Natural killer cell treated with Interleukin-12 subunit alpha and Interleukin-12 subunit beta and Interleukin-15 and Interleukin-18, amount 100 ng/mL, for 72 hours (primary cell): ENCODE data around the gene ALG14. TPM values are rescaled to one million over a fixed set of nuclear protein-coding genes. Genes with fewer than 3 reads are reported as not detected.
"Not testable (repeated sequence)": the region's sequence is repeated elsewhere in the genome, so short reads cannot be mapped to it uniquely, and the experiment has no call there.

Experiments used
- ATAC-seq, 2 donors: fragments of 150-1000 bp; cut with Tn5 transposase in 1 of 2; sonication (Bioruptor Pico), chemical (Tn5 transposase) in 1 of 2; 2 replicates each; pipeline ENCODE4 v1.10.0; 2021
- DNase-seq: peaks from one replicate; pipeline ENCODE4 v3.0.0; 2022; ENCODE audit warnings: low spot score
- H3K27ac Mint-ChIP-seq, 2 donors: 1 replicate in 1 of 2; 2 replicates in 1 of 2; pipeline ENCODE4 v1.8.0; 2022; ENCODE audit warnings: mixed read lengths in 2 of 2, mild to moderate bottlenecking in 1 of 2, moderate library complexity in 1 of 2
- H3K27me3 Mint-ChIP-seq, 2 donors: 1 replicate in 1 of 2; 2 replicates in 1 of 2; pipeline ENCODE4 v1.8.0; 2022; ENCODE audit warnings: mixed read lengths in 2 of 2
- H3K36me3 Mint-ChIP-seq: one replicate; pipeline ENCODE4 v1.8.0; 2022; ENCODE audit warnings: mixed read lengths
- H3K4me1 Mint-ChIP-seq, 2 donors: 1 replicate in 1 of 2; 2 replicates in 1 of 2; pipeline ENCODE4 v1.8.0; 2022; ENCODE audit warnings: low read depth in 2 of 2, mixed read lengths in 2 of 2, mild to moderate bottlenecking in 1 of 2
- H3K4me3 Mint-ChIP-seq: one replicate; pipeline ENCODE4 v1.8.0; 2022; ENCODE audit warnings: mixed read lengths
- H3K9me3 Mint-ChIP-seq: 2 replicates; pipeline ENCODE4 v1.8.0; 2022; ENCODE audit warnings: mixed read lengths
- total RNA-seq, 2 donors: library from RNA; stranded (reverse); gene quantifications; one replicate each; pipeline ENCODE4 v1.2.3, GENCODE V29; 2022

ALG14 gene
- total RNA-seq, 2 donors from 2014 or later, result 3.9 to 5.2 TPM

DNA sequence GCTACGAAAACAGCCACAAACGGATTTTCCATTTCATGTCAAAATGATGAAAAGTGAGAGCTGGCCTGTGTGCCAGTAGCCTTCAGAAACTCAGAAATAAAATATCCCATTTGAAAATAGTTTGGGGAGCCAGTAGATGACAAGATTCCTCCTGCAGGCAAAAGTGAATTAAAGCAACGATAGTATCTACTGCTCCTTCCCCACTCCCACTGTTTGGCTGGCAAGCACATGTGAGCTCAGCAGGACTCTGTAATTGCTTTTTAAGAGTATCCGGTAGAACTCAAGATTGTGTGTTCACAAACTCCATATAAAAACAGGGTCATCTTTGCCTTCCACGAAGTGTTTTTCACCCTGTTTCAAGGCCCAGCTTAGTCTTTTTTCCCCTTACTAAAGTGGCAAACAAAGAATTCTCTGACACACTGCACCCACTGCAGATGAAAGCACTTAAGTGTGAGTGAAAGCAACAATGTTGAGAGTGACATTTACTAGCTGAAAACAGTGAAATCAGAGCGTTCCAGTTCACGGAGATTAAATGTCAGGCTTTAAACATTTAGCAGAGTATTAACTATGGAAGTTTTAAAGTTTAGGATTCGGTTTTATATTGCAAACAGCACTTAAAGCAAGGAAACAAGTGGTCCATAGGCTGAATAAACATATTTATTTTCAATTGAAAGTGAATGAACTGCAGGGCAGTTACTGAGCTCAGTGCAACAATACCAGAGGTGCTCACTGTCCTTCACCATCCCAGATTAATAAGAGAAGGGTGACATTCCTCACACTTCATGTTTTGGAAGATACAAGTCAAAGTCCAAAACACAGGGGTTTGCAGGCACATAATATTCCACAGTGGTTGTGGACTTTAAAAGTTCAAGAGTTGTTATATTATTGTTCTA is 70.0 kb downstream of the ALG14 start:
- DNase-seq (no peak), ATAC-seq (no peak)
- peaks cover 0 to 3% of the 10 kb centered on the region in 2 donors for H3K27me3 Mint-ChIP-seq

DNA sequence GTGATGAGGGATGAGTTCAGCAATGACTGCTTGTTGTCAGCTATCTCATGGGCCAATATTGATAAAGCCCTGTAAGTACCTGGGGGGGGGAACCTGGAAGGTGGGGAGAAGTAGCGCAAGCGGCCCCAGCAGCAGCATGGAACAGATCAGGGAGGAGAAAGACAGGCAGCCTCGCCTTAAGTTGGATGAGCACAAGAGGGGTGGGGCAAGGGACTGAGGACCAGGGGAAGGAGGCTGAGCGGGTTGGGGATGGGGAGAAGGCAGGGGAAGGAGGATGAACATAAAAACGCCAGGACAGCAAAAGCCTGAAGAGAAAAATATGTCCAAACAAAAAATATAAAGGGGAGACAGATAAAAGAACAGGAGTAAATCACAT is 70.6 kb downstream of the ALG14 start:
- no peak for DNase-seq
- H3K27ac Mint-ChIP-seq, result no peak overlapping the region
- H3K9me3 Mint-ChIP-seq, result no peaks in the 10 kb centered on the region
- H3K4me1 Mint-ChIP-seq, result no peaks in the 10 kb centered on the region
- peaks cover 0 to 3% of the 10 kb centered on the region in 2 donors for H3K27me3 Mint-ChIP-seq
- no peak overlapping the region for H3K4me3 Mint-ChIP-seq
- H3K36me3 Mint-ChIP-seq, result no peaks in the 10 kb centered on the region
- ATAC-seq, result no peak

More for the DNA sequence above, 70.0 kb downstream of the ALG14 start:
- Mint-ChIP-seq H3K4me3 (no peak overlapping the region), H3K4me1 (no peaks in the 10 kb centered on the region), H3K27ac (no peak overlapping the region), H3K9me3 (no peaks in the 10 kb centered on the region), H3K36me3 (no peaks in the 10 kb centered on the region)

GRCh38 chr1:94999456-95000131 is 73.2 kb downstream of the ALG14 start:
- Mint-ChIP-seq H3K4me1 (no peaks in the 10 kb centered on the region), H3K36me3 (no peaks in the 10 kb centered on the region), H3K4me3 (no peak overlapping the region), H3K27me3 (peaks cover 0 to 3% of the 10 kb centered on the region in 2 donors), H3K27ac (no peak overlapping the region), H3K9me3 (no peaks in the 10 kb centered on the region)
- ATAC-seq (no peak), DNase-seq (no peak)

DNA sequence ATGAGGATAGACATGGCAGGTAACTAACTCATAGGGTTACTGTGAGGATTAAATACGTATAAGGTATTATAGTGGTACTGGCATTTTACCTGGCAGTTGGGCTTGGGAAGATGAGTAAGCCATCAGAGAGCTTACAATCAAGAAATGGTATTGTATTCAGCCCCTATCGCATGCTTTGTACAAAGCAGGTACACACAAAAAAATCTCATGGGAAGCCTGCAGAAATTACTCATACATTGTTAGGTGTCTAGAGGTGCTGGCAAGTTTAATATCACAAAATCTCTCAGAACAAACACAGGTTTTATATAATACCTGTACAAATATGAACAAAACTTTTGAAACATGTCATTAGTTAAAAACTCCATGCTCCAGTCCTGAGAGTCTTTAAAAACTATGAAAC is 74.0 kb downstream of the ALG14 start:
- Mint-ChIP-seq H3K36me3 (no peaks in the 10 kb centered on the region), H3K27ac (no peak overlapping the region), H3K27me3 (peaks cover 0 to 3% of the 10 kb centered on the region in 2 donors), H3K9me3 (no peaks in the 10 kb centered on the region), H3K4me1 (no peaks in the 10 kb centered on the region), H3K4me3 (no peak overlapping the region)
- DNase-seq, result no peak
- ATAC-seq, result no peak

DNA sequence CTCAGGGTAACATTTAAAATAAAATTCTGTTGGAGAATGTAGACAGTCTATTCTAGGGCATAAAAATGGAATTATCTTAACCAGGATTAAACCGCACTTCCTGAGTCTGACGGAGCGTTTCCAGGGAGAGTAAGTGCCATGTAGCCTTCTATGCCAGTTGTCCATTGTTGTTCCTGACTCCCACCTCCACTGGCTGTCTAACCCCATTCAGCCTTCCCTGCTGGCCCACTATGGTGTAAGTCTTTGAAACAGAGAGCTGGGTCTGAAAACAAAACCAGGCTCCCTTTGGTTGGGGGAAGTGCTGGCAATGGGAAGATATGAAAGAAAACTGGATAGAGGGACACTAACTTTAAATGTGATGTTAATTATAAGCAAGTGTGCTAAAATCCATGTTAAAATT is 74.6 kb downstream of the ALG14 start:
- peak overlapping the region in 1 of 2 donors; percentile 20 for H3K27ac Mint-ChIP-seq
- no peaks in the 10 kb centered on the region for H3K36me3 Mint-ChIP-seq
- DNase-seq (no peak), ATAC-seq (no peak)
- H3K4me3 Mint-ChIP-seq, result no peak overlapping the region
- no peaks in the 10 kb centered on the region for H3K9me3 Mint-ChIP-seq
- no peaks in the 10 kb centered on the region for H3K4me1 Mint-ChIP-seq
- H3K27me3 Mint-ChIP-seq, result peaks cover 0 to 3% of the 10 kb centered on the region in 2 donors

DNA sequence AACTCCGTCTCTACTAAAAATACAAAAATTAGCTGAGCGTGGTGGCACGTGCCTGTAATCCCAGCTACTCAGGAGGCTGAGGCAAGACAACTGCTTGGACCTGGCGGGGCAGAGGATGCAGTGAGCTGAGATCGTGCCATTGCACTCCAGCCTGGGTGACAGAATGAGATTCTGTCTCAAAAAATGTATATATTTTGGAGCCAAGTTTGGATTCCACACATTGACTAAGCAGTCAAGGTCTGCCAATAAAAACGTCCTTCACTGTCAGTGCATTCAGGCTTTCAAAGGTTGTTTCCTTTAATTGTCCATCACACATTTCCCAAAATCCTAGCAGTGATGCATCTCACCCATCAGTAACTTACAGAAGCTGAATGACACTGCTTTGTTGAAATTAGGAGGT is 77.2 kb downstream of the ALG14 start:
- not testable (repeated sequence) for H3K4me1 Mint-ChIP-seq, ATAC-seq

GRCh38 chr1:94994805-94995204 is 77.9 kb downstream of the ALG14 start:
- no peaks in the 10 kb centered on the region for H3K9me3 Mint-ChIP-seq
- no peak for DNase-seq
- peaks cover 0 to under 1% of the 10 kb centered on the region in 2 donors for H3K27me3 Mint-ChIP-seq
- H3K36me3 Mint-ChIP-seq, result no peaks in the 10 kb centered on the region
- no peaks in the 10 kb centered on the region for H3K4me1 Mint-ChIP-seq
- no peak for ATAC-seq
- H3K27ac Mint-ChIP-seq, result no peak overlapping the region
- no peak overlapping the region for H3K4me3 Mint-ChIP-seq

More for the DNA sequence above, 77.2 kb downstream of the ALG14 start:
- not testable (repeated sequence) for H3K27ac Mint-ChIP-seq, H3K4me3 Mint-ChIP-seq, H3K36me3 Mint-ChIP-seq, DNase-seq, H3K9me3 Mint-ChIP-seq, H3K27me3 Mint-ChIP-seq

DNA sequence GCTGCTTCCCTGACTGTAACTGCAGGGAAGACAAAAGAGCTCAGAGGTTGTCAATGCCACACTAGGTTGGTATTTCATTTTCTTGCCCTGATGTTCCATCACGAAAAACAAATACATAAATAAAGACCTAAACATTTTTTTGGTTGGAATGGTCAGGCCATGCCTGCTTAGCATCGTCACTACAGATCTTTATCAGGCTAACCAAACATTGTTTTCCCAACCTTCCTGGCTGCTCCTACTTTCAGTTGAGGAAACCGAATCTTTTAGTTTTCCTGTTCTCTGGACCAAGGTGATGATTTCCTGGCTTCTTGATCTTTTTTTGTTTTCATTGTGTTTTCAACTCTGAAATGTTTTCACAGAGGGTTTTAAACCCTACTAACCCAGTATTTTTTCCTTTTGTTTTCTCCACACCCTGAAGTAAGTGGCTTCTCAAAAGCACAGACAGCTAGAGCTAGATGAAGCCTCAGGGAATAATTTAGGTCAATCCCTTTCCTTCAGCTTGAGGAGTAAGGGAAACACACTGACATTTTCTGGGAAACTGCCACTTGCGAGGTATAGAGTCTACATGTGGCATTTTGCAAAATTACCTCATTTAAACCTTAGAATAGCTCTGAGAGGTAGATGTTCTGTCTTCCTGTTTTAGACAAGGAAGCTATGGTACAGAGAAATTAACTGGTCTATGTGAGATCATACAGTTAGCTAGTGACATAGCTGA is 78.7 kb downstream of the ALG14 start:
- Mint-ChIP-seq H3K9me3 (no peaks in the 10 kb centered on the region), H3K4me1 (no peaks in the 10 kb centered on the region), H3K27me3 (no peaks in the 10 kb centered on the region), H3K4me3 (no peak overlapping the region), H3K27ac (no peak overlapping the region), H3K36me3 (no peaks in the 10 kb centered on the region)
- ATAC-seq, result no peak
- DNase-seq, result no peak

DNA sequence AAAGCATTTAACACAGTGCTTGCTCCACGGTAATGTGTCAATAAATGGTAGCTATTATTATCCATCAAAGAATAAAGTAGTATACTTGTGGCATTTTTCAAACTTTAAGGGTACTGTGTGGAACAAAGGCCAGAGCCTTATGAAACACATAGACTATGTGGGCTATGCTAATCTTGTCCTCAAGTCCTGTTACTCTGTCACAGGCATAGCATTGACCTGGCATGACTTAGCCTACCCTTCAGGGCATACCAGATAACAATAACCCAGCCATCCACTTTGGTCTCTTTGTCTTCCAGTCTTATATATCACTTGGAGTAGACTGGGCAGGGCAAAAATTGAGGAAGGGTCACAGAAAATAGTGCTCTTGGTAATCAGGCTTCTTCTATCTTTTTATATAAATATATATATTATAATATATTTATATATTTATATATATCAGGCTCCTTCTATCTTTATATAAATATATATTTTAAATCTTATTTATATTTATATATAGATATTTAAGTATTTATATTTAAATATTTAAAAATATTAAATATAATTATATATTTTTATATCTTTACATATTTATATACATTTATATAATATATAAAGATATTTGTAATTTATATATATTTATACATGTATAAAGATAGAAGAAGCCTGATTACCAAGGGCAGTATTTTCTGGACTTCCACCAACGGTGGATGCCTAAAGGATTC is 79.7 kb downstream of the ALG14 start:
- Mint-ChIP-seq H3K4me1 (no peaks in the 10 kb centered on the region), H3K36me3 (no peaks in the 10 kb centered on the region), H3K27me3 (no peaks in the 10 kb centered on the region), H3K27ac (no peak overlapping the region), H3K4me3 (no peak overlapping the region), H3K9me3 (no peaks in the 10 kb centered on the region)
- DNase-seq (no peak), ATAC-seq (no peak)

- Mint-ChIP-seq H3K27me3 (no peaks in the 10 kb centered on the region), H3K27ac (no peak overlapping the region), H3K4me3 (no peak overlapping the region), H3K36me3 (no peaks in the 10 kb centered on the region), H3K9me3 (no peaks in the 10 kb centered on the region), H3K4me1 (no peaks in the 10 kb centered on the region)
- no peak for DNase-seq
- no peak for ATAC-seq
Measured at GRCh38 chr1:94992161-94992560, 80.6 kb downstream of the ALG14 start.

DNA sequence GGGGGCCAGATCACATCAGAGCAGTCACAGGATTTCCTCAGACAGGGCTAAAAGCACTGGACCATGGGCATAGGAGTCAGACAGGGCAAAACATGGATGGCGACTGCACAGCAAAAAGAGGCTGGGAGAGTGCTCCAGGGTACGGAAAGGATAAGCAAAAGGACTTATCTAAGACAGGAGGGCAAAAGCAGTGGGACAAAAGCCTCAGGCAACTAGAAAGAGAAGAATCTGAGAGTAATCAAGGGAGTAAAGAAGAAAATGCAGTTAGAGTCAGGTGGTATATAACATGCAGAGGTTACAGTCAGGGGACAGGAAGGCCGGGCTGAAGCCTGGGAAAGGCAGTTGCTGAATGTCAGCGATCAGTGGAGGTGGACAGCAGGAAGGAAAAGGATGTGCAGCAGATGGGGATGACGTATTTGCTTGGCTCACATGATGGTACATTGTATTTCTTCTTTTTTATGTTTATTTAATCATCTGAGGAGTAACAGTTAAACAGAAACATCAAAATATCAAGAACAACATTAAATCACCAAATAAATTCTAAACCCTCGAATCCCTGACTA is 82.8 kb downstream of the ALG14 start:
- Mint-ChIP-seq H3K27ac (no peak overlapping the region), H3K4me3 (no peak overlapping the region), H3K27me3 (no peaks in the 10 kb centered on the region), H3K9me3 (no peaks in the 10 kb centered on the region), H3K4me1 (no peaks in the 10 kb centered on the region), H3K36me3 (no peaks in the 10 kb centered on the region)
- DNase-seq (no peak), ATAC-seq (no peak)

DNA sequence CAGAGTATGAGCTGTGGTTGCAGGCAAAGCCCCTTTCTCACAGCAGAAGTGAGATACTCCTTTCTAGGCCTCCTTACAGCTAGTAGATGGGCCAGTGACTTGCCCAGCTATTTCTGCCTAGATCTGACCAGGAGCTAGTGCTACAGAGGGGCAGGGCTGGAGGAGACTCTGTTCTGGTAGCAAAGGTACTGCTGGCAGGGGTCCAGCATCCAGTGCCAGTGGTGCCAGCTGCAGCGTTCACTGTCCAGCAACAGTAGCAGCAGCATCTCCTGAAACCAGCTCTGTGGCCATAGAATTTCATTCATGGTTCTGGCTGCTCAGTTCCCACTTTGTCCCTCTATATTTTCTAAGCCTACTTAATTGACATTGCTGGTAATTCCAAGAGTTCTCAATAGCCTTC is 83.4 kb downstream of the ALG14 start:
- H3K36me3 Mint-ChIP-seq, result no peaks in the 10 kb centered on the region

DNA sequence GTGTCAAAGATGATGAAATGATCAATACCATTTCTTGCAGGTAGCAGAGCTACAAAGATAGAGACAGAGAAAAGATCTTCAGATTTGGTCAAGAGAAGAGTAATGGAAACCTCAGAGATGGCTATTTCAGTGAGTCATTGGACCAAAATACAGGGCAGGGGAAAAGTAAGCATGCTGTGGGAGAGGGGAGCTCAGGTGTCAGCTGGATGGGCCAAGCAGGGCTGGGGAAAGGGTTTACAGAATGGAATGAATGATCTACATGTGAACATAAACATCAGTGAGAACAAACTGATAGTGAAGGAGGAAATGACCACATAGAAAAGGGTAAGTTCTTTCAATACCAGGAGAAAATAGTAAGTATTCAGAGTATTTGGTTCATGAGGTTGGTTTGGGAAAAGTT is 84.4 kb downstream of the ALG14 start:
- ATAC-seq, result no peak

More for the DNA sequence above, 83.4 kb downstream of the ALG14 start:
- H3K4me3 Mint-ChIP-seq, result no peak overlapping the region
- ATAC-seq, result no peak
- no peaks in the 10 kb centered on the region for H3K4me1 Mint-ChIP-seq
- no peaks in the 10 kb centered on the region for H3K9me3 Mint-ChIP-seq
- H3K27ac Mint-ChIP-seq, result no peak overlapping the region
- no peaks in the 10 kb centered on the region for H3K27me3 Mint-ChIP-seq
- no peak for DNase-seq

More for the DNA sequence above, 84.4 kb downstream of the ALG14 start:
- no peak overlapping the region for H3K4me3 Mint-ChIP-seq
- DNase-seq, result no peak
- no peaks in the 10 kb centered on the region for H3K9me3 Mint-ChIP-seq
- H3K4me1 Mint-ChIP-seq, result no peaks in the 10 kb centered on the region
- H3K36me3 Mint-ChIP-seq, result no peaks in the 10 kb centered on the region
- H3K27me3 Mint-ChIP-seq, result no peaks in the 10 kb centered on the region
- H3K27ac Mint-ChIP-seq, result no peak overlapping the region
